SK-N-SH (cell line): ENCODE results near the gene BRME1. TPM values are rescaled to one million over a fixed set of nuclear protein-coding genes. Genes with fewer than 3 reads are reported as not detected.

Source experiments
- CTCF ChIA-PET: fragments of 300-600, 350-600 bp; formaldehyde crosslinking; extraction: SDS; loops from one replicate; lab custom pipeline; 2021; lab: Yijun Ruan, JAX
- POLR2A ChIA-PET: fragments of 350-600 bp; sonication (Branson Sonifier 250); formaldehyde crosslinking; extraction: SDS; loops from one replicate; lab custom pipeline; 2020; ENCODE audit warnings: antibody characterized with exemption, inconsistent platforms; lab: Yijun Ruan, JAX
- DNase-seq: peaks from one replicate; pipeline ENCODE4 v3.0.0; 2012
- H2AFZ ChIP-seq: fragments of 200-600 bp; sonication (generic); 2 replicates; pipeline ENCODE4 v1.8.1; 2016; ENCODE audit warnings: antibody characterized with exemption, mild to moderate bottlenecking, low read depth
- H3F3A ChIP-seq: fragments of 200-600 bp; sonication (generic); replicated peaks from 2 replicates; pipeline ENCODE3; 2016; ENCODE audit warnings: antibody characterized with exemption, mild to moderate bottlenecking; ENCODE audit not compliant: insufficient read depth
- H3K27ac ChIP-seq, 2 experiments: fragments of 200-500 bp in 1 of 2; fragments of 200-600 bp in 1 of 2; sonication (Bioruptor generic) in 1 of 2; sonication (generic), shearing (Covaris generic) in 1 of 2; 2 replicates each; pipeline versions ENCODE4 v1.5.1 to v1.6.1; 2014 to 2016; ENCODE audit warnings: low read depth in 2 of 2, inconsistent platforms in 1 of 2, low read length in 1 of 2, mild to moderate bottlenecking in 1 of 2, mixed read lengths in 1 of 2
- H3K27me3 ChIP-seq: fragments of 200-600 bp; sonication (generic), shearing (Covaris generic); 2 replicates; pipeline ENCODE4 v1.6.1; 2016; ENCODE audit warnings: mixed run types; ENCODE audit not compliant: insufficient read depth
- H3K36me3 ChIP-seq, 2 experiments: fragments of 200-500 bp in 1 of 2; fragments of 200-600 bp in 1 of 2; sonication (Bioruptor generic) in 1 of 2; sonication (generic) in 1 of 2; replicated peaks in 1 of 2; 2 replicates each; pipeline versions ENCODE3 to v1.5.1; 2014 to 2016; ENCODE audit warnings: low read length in 1 of 2, mild to moderate bottlenecking in 1 of 2; ENCODE audit not compliant: insufficient read depth in 2 of 2, control insufficient read depth in 1 of 2
- H3K4me1 ChIP-seq, 2 experiments: fragments of 200-500 bp in 1 of 2; fragments of 200-600 bp in 1 of 2; sonication (Bioruptor generic) in 1 of 2; sonication (generic), shearing (Covaris generic) in 1 of 2; 2 replicates each; pipeline versions ENCODE4 v1.5.1 to v1.6.1; 2014 to 2016; ENCODE audit warnings: low read depth in 1 of 2, low read length in 1 of 2, mixed run types in 1 of 2; ENCODE audit not compliant: insufficient read depth in 2 of 2, control insufficient read depth in 1 of 2
- H3K4me2 ChIP-seq: fragments of 200-600 bp; sonication (generic), shearing (Covaris generic); 2 replicates; pipeline ENCODE4 v1.6.1; 2017; ENCODE audit warnings: mixed run types
- H3K4me3 ChIP-seq, 2 experiments: fragments of 200-500 bp in 1 of 2; fragments of 200-600 bp in 1 of 2; sonication (Bioruptor generic) in 1 of 2; sonication (generic), shearing (Covaris generic) in 1 of 2; 2 replicates each; pipeline versions ENCODE4 v1.5.1 to v1.8.1; 2014 to 2016; ENCODE audit warnings: low read depth in 2 of 2, inconsistent platforms in 1 of 2, low read length in 1 of 2, mild to moderate bottlenecking in 1 of 2, mixed read lengths in 1 of 2, moderate library complexity in 1 of 2
- H3K79me2 ChIP-seq: fragments of 200-600 bp; sonication (generic); 2 replicates; pipeline ENCODE4 v1.8.1; 2017; ENCODE audit warnings: mild to moderate bottlenecking; ENCODE audit not compliant: insufficient read depth
- H3K9ac ChIP-seq: fragments of 200-600 bp; sonication (generic); 2 replicates; pipeline ENCODE4 v1.6.1; 2017; ENCODE audit warnings: mixed run types
- H3K9me2 ChIP-seq: fragments of 200-600 bp; sonication (generic); 2 replicates; pipeline ENCODE4 v1.6.1; 2017; ENCODE audit warnings: mixed run types
- H3K9me3 ChIP-seq: fragments of 200-600 bp; sonication (generic); 2 replicates; pipeline ENCODE4 v1.6.1; 2017; ENCODE audit warnings: mixed run types, mild to moderate bottlenecking, moderate library complexity
- H4K20me1 ChIP-seq: fragments of 200-600 bp; sonication (generic); 2 replicates; pipeline ENCODE4 v1.6.1; 2017; ENCODE audit warnings: mild to moderate bottlenecking, mixed run types; ENCODE audit not compliant: insufficient read depth
- CHD2 ChIP-seq: fragments of 150-350 bp; IDR thresholded peaks from 2 replicates; pipeline ENCODE4 v1.6.1; 2018; ENCODE audit warnings: low read length; ENCODE audit not compliant: partially characterized antibody
- ELF1 ChIP-seq: IDR thresholded peaks from 2 replicates; pipeline ENCODE4 v1.4.0; 2012
- FOSL2 ChIP-seq: IDR thresholded peaks from 2 replicates; pipeline ENCODE4 v1.4.0; 2012; ENCODE audit warnings: low read depth, mild to moderate bottlenecking, moderate library complexity, borderline replicate concordance
- FOXJ3 ChIP-seq: sonication (generic); formaldehyde crosslinking; IDR thresholded peaks from 2 replicates; pipeline ENCODE4 v1.5.1; 2020; ENCODE audit warnings: mild to moderate bottlenecking, missing genetic modification reagents
- GATA2 ChIP-seq: sonication (generic); formaldehyde crosslinking; IDR thresholded peaks from 2 replicates; pipeline ENCODE4 v1.5.0; 2020; ENCODE audit warnings: mild to moderate bottlenecking, missing genetic modification reagents
- IRF3 ChIP-seq: fragments of 150-350 bp; IDR thresholded peaks from 2 replicates; pipeline ENCODE4 v1.6.1; 2016; ENCODE audit warnings: mild to moderate bottlenecking, low read depth, low read length
- MEF2A ChIP-seq: IDR thresholded peaks from 2 replicates; pipeline ENCODE4 v1.4.0; 2012; ENCODE audit warnings: low read depth, borderline replicate concordance
- NFIC ChIP-seq: IDR thresholded peaks from 2 replicates; pipeline ENCODE4 v1.4.0; 2012; ENCODE audit warnings: borderline replicate concordance
- NRF1 ChIP-seq: IDR thresholded peaks from 2 replicates; pipeline ENCODE4 v1.6.1; 2012; ENCODE audit warnings: low read depth, mild to moderate bottlenecking, low read length
- POLR2AphosphoS5 ChIP-seq: IDR thresholded peaks from 2 replicates; pipeline ENCODE4 v1.6.1; 2012; ENCODE audit warnings: low read depth, low read length
- RAD21 ChIP-seq: IDR thresholded peaks from 2 replicates; pipeline ENCODE4 v1.6.1; 2012; ENCODE audit warnings: mild to moderate bottlenecking, low read length
- RCOR1 ChIP-seq: fragments of 150-350 bp; IDR thresholded peaks from 2 replicates; pipeline ENCODE4 v1.6.1; 2017; ENCODE audit warnings: antibody characterized with exemption, low read length
- RFX5 ChIP-seq: IDR thresholded peaks from 2 replicates; pipeline ENCODE4 v1.6.1; 2012; ENCODE audit warnings: mild to moderate bottlenecking, improper control_type of control experiment, low read length
- SIN3A ChIP-seq: IDR thresholded peaks from 2 replicates; pipeline ENCODE4 v1.6.1; 2012; ENCODE audit warnings: low read depth, mild to moderate bottlenecking, low read length, moderate library complexity, borderline replicate concordance
- SMC3 ChIP-seq: IDR thresholded peaks from 2 replicates; pipeline ENCODE4 v1.6.1; 2012; ENCODE audit warnings: low read depth, low read length, improper control_type of control experiment
- USF2 ChIP-seq: fragments of 150-350 bp; IDR thresholded peaks from 2 replicates; pipeline ENCODE4 v1.6.1; 2017; ENCODE audit warnings: antibody characterized with exemption, low read length, low read depth, borderline replicate concordance
- YY1 ChIP-seq: IDR thresholded peaks from 2 replicates; pipeline ENCODE4 v1.4.0; 2012; ENCODE audit warnings: low read depth, mild to moderate bottlenecking
- WGBS: methylation state at CpG from one replicate; pipeline ENCODE4 v1.1.6; 2017; ENCODE audit warnings: low lambda C conversion rate; 5-methylcytosine and 5-hydroxymethylcytosine counted together
- polyA plus RNA-seq, 3 experiments: library from polyadenylated mRNA; depleted of rRNA; stranded (reverse); fragments of >200 nt; gene quantifications; 2 replicates each; pipeline ENCODE4 v1.2.3, GENCODE V29; 2012
- TF ChIP-seq, protein P1 (sequence below): IDR thresholded peaks from 2 replicates; pipeline ENCODE4; 2012
- TF ChIP-seq, protein P2 (sequence below): IDR thresholded peaks from 2 replicates; pipeline ENCODE4 v1.4.0; 2012; ENCODE audit warnings: low read depth, borderline replicate concordance

The BRME1 gene
- polyA plus RNA-seq, 1 of the 3 experiments (the other 2 are of a cell fraction): 1.5 TPM

GRCh38 chr19:13839938-13840304 is 66.0 kb downstream of the BRME1 start:
- Histone ChIP-seq H2AFZ (no peak overlapping the region), H3K4me1 (peaks cover 50 to 66% of the 10 kb centered on the region in 2 experiments), H3F3A (peaks cover 80% of the 10 kb centered on the region), H3K27me3 (no peaks in the 10 kb centered on the region), H3K36me3 (peaks cover 20 to 54% of the 10 kb centered on the region in 2 experiments), H3K9ac (peak overlapping the region; percentile 99), H3K27ac (peak overlapping the region; percentile 97 to 99), H3K4me3 (peak overlapping the region; percentile 77 to 82), H3K9me3 (no peaks in the 10 kb centered on the region), H3K9me2 (no peaks in the 10 kb centered on the region), H3K79me2 (peaks cover 94% of the 10 kb centered on the region), H3K4me2 (peak overlapping the region; percentile 93), H4K20me1 (peaks cover 75% of the 10 kb centered on the region)
- ChIA-PET POLR2A (interaction anchor here (0.9 to 2.5 kb wide), 5 partner anchors 8 to 26 kb away, joined by 4 to 9 read pairs (median 6); no protein-coding TSS in a partner anchor), CTCF (interaction anchor here (0.8 to 8.4 kb wide), 4 partner anchors 11 to 51 kb away, joined by 3 to 61 read pairs (median 4); no protein-coding TSS in a partner anchor)
- DNase-seq: no peak
- TF ChIP-seq GATA2 (no peak), SMC3 (no peak), RFX5 (no peak), IRF3 (no peak), FOXJ3 (CRISPR knock-in tag) (no peak; the same call in 1 of the 2 replicates), ELF1 (no peak; the same call in 1 of the 2 replicates), NFIC (no peak), YY1 (no peak), RAD21 (no peak), NRF1 (no peak), FOSL2 (peak; percentile 67), CHD2 (no peak), RCOR1 (no peak), POLR2AphosphoS5 (0 out of 2 replicates have a peak, but pooled peaks have one; percentile 2), USF2 (no peak), SIN3A (no peak), MEF2A (peak; percentile 88)
- TF ChIP-seq, protein P1, sequence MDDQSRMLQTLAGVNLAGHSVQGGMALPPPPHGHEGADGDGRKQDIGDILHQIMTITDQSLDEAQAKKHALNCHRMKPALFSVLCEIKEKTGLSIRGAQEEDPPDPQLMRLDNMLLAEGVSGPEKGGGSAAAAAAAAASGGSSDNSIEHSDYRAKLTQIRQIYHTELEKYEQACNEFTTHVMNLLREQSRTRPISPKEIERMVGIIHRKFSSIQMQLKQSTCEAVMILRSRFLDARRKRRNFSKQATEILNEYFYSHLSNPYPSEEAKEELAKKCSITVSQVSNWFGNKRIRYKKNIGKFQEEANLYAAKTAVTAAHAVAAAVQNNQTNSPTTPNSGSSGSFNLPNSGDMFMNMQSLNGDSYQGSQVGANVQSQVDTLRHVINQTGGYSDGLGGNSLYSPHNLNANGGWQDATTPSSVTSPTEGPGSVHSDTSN: no peak
- TF ChIP-seq, protein P2, sequence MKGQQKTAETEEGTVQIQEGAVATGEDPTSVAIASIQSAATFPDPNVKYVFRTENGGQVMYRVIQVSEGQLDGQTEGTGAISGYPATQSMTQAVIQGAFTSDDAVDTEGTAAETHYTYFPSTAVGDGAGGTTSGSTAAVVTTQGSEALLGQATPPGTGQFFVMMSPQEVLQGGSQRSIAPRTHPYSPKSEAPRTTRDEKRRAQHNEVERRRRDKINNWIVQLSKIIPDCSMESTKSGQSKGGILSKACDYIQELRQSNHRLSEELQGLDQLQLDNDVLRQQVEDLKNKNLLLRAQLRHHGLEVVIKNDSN: no peak
- WGBS: 13% methylated on average over 6 of the region's 6 CpGs
